ENCODE results near the gene TOR3A.
"Not testable (repeated sequence)": the region's sequence is repeated elsewhere in the genome, so short reads cannot be mapped to it uniquely, and the experiment has no call there.

Gene TOR3A

DNA sequence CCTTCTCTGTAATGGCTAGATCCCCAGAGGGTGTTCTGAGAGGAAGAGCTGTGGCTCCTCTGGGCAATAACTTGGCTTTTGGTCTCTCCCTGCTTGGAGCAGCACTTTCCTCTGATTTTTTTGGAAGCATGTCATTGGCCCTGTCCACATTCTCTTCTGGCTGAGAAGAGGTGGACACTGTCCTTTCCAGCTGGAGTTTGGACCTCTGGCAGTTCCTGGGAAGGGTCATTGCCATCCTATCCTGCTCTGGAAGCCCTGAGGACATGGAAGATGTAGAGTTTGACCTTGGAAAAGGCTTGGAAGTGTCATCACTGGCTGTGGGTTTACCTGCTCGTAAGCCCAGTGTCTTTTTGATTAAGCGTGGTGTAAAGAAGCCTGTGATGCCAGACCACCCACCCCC lies 26.8 kb downstream of the TOR3A start:
- DNase-seq: no peak

DNA sequence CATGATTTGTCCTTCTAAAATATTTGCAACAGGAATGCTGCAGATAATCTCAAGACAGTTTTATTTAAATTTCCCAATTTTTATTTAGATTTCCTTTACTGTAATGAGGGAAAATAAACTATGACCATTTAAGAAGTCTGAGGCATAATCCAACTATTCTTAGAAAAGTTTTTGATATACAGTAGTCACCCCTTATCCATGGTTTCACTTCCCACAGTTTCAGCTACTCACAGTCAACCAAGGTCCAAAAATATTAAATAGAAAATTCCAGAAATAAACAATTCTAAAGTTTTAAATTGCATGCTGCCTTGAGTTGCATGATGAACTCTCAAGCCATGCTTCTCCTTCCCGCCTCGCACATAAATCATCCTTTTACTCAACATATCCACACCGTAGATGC lies 33.3 kb downstream of the TOR3A start:
- no peak for DNase-seq

DNA sequence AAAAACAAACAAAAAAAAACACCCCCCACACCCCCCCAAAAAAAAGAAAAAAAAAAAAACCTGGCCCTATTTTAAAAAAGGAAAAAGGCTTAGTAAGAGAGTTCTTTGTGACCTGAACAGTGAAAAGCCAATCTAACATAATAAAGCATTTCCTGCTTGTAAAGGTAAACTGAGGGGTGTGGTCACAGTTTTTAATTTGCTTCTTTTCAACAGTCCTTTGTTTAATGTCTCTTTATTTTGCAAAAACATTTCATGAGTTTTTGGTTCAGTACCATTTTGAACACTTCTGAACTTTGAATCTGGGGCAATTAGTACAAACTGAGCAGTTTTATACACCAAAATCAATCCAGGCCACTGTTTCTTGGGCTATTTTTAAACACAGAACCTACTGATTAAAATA lies 37.6 kb downstream of the TOR3A start:
- DNase-seq: no peak

DNA sequence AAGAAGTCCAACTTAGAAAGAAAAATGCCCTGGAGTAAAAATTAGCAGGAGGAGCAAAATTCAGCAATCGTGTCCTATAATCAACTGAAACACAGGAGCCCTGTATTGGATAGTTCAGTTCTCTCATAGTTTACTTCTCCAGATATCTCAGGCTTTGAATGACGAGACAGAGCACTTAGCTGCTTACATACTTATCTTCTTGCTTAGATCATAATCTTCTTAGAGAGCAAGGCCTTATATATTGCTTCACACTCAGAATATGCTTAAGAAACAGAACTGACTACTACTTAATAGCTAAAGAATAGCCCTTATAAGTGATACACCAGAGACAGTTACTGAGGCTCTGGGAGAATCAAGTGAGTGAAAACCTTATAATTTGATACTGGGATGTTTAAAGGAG lies 38.9 kb downstream of the TOR3A start:
- DNase-seq: no peak

DNA sequence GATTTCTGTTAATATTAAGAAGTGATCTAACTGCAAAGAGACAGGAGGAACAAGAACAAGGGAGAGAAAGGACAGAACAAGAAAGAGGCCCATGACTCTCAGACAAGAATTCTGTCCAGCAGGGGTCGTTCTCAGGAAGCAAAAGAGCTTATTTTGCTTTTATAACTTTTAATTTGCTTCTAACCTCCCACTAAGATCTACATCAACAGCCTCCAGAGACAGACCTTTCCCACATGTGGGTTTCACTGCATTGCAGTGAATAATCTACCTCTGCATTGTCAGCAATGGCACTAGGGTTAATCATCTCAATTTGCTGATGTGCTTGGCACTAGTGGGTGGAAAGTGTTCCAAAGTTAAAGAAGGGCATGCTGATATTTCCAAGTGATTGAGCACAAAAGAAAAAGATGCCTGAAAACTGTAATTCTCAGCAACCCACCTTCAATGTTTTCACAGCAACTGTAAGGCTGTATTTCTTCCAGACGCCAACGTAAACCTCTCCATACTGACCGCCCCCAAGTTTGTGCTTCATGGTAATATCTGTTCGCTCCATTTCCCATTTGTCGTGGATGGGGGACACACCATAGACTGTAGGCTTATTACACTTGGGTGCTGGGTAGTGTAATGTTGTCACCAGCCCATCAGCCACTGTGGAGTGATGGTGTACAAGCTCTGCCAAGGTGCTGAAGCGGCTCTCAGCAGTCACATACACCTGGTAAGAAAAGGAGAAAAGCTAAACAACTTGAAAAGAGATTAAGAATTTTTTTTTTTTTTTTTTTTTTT lies 39.5 kb downstream of the TOR3A start:
- peak; percentile 71 for DNase-seq

DNA sequence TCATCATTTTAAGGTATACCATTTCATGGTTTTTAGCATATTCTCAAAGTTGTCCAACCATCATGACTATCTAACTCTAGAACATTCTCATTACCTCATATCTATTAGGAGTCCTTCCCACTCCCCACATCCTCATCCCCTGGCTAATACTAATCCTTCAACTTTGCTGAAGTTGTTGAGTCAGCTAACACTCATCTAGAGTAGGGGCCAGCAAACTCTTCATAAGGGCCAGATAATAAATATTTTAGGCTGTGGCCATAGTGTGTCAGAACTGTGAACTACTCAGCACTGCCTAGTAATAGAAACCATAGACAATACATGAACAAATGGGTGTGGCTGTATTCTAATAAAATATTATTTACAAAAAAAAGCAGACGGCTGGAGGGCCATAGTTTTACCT lies 43.0 kb downstream of the TOR3A start:
- DNase-seq: peak; percentile 46

DNA sequence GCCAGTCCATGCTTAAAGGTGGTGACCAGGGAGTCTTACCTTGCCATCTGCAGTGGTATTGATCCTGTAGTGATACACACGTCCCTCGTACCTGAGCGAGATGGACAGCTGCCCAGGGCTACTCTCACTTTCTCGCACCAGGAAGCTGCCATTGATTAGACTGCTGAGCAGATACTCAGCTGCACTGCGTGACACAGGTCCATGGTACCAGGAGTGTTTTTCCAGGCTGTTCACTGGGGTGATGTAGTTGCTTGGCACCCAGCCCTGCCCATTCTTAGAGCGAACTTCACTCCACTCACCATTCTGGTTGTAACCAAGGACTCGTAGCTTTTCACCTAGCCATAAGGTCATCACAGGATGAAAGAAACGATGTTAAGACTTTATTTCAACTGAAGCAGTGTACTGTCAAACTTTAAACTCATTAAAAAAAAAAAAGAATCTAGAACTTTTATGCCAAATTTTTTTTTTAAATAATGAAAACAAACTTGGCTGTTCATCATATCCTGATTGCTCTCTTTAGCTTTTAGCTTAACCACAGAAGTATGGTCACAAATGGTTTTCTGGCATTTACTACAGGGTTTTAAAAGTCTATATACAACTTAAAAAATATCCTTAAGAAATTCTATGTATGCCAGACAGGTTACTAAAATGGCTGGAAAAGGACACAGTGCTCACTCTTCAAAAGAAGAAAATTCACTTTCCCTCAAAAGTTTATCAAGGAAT lies 44.6 kb downstream of the TOR3A start:
- no peak for DNase-seq

DNA sequence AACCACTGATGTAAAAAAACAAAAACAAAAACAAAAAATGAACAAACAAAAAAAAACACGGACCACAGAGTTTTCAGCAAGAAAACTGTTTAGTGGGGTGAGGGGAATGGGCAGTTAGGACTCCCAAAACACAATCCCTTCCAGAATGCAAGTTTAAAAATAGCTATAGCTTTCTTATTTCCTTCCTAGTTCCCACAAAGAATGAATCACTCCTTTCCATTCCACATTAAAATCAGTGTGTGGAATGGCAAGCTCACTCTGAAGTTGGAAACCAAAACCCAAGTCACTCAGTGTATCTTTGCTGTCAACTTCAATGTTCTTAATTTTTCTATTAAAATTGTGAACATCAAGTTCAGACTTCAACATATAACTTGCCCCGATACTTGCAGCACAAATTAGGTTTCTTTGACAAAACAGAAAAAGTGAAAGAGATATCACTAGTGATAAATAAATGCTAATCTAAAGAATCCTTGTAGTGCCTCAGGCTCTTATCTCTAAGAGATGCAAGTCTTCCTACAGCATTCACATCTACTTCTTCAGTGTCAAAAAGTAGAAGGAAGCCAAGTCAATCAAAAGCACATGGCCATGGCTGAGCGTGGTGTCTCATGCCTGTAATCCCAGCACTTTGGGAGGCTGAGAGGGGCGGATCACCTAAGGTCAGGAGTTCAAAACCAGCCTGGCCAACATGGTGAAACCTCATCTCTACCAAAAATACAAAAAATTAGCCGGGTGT lies 45.5 kb downstream of the TOR3A start:
- DNase-seq: peak; percentile 66

DNA sequence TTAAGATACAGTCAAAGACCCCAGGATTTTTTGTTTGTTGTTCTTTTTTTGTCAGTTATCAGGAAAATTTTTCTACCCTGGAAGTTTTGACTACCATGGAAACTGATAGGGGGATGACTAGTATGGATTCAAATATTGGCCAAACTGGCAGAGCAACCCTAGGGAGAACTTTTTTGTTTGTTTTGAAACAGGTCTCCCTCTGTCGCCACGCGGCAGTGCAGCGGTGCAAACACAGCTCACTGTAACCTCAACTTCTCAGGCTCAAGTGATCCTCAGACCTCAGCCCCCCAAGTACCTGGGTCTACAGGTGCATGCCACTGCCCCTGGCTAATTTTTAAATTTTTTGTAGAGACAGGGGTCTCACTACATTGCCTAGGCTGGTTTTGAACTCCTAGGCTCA lies 46.6 kb downstream of the TOR3A start:
- DNase-seq: no peak

DNA sequence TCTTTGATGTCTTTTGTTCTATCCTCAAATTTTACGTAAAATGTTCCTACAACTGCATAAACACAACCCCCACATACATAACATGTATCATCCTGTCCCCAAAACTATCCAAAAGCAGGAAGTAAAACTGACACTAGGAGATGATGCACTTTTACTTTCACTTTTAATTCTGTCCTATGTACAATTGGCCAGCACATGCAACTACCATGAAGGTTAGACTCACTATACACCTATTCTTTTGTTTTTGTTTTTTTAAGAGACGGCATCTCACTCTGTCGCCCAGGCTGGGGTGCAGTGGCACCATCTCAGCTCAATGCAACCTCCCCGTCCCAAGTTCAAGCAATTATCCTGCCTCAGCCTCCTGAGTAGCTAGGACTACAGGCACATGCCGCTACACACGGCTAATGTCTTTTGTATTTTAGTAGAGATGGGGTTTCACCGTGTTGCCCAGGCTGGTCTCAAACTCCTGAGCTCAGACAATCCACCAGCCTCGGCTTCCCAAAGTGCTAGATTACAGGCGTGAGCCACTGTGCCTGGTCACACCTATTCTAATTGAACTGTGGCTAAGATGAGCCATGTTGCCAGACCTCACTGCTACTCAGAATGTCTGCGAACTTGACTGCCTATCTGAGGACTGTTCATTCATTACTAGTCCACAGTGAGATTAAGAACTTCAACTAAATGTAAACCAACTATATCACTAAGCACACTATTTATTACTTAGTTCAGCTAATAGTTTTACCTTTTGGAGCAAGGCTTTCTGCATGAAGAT lies 48.0 kb downstream of the TOR3A start:
- DNase-seq: no peak

DNA sequence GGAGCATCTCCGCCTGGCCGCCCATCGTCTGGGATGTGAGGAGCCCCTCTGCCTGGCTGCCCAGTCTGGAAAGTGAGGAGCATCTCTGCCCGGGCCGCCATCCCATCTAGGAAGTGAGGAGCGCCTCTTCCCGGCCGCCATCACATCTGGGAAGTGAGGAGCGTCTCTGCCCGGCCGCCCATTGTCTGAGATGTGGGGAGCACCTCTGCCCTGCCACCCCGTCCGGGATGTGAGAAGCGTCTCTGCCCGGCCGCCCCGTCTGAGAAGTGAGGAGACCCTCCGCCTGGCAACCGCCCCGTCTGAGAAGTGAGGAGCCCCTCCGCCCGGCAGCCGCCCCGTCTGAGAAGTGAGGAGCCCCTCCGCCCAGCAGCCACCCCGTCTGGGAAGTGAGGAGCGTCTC lies 53.3 kb downstream of the TOR3A start:
- DNase-seq: not testable (repeated sequence)

DNA sequence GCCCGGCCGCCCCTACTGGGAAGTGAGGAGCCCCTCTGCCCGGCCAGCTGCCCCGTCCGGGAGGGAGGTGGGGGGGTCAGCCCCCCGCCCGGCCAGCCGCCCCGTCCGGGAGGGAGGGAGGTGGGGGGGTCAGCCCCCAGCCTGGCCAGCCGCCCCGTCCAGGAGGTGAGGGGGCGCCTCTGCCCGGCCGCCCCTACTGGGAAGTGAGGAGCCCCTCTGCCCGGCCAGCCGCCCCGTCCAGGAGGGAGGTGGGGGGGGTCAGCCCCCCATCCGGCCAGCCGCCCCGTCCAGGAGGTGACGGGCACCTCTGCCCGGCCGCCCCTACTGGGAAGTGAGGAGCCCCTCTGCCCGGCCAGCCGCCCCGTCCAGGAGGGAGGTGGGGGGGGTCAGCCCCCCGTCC lies 53.8 kb downstream of the TOR3A start:
- not testable (repeated sequence) for DNase-seq

DNA sequence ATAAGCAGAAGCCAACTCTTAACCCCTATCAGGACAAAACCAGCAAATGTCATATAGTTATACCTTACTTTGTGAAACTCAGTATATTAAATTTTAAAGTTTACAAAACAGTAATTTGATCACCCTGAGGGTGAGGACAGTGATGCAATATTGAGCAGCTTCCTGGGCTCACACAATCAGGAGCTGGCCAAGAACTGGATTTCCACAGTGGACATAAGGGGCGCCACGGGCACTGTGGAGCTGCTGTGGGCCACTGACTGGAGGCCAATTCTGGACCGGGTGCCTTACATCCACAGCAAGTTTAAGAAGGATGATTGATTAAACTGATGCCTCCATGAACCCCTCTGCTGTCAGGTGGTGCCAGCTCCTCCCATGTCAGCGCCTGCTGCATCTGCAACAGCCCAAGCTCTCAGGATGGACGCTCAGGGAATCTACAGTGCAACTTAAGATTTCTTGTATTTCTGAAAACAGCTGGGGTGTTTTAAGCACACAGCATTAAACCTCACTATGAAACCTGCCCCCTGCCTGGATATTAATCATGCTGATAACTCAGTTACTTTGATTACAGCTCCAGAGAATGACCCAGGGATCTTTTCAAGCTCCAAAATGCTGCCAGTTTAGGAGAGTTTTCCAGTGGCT lies 55.9 kb downstream of the TOR3A start:
- DNase-seq: no peak

DNA sequence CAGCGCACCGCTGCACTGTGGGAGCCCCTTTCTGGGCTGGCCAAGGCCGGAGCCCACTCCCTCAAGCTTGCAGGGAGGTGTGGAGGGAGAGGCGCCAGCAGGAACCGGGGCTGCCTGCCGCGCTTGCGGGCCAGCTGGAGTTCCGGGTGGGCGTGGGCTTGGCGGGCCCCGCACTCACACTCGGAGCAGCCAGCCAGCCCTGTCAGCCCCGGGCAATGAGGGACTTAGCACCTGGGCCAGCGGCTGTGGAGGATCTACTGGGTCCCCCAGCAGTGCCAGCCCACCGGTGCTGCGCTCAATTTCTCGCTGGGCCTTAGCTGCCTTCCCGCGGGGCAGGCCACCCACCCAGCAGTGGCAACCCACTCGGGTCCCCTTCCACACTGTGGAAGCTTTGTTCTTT lies 56.9 kb downstream of the TOR3A start:
- DNase-seq: not testable (repeated sequence)

DNA sequence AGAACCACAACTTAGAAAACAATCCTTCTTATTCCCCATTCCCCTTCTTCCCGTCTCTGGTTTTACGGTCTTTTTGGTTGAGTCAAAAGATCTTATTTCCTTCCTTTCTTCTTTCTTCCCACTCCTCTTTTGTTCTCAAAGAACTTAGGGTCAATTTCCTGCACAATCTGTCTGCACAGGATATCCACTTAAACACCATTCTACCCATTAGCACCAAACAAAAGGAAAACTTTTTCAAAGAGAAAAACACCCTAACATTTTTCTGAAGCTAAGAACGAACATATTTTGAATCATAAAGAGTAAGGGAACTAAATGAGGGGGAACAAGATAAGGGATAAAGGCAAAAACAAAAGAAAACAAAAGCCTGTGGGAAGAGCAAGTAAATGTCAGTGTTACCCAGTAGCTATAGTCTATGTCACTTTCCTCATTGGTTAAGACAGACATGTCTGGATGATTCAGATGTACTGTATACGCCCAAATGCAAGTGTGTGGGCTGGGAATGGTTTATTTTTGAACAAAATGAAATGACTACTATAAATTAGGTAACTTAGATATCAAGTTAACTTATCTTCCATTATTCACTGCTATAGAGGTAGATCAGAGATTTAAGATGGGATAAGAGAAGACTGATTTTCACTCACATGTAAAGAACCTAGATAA lies 59.9 kb downstream of the TOR3A start:
- peak; percentile 73 for DNase-seq

DNA sequence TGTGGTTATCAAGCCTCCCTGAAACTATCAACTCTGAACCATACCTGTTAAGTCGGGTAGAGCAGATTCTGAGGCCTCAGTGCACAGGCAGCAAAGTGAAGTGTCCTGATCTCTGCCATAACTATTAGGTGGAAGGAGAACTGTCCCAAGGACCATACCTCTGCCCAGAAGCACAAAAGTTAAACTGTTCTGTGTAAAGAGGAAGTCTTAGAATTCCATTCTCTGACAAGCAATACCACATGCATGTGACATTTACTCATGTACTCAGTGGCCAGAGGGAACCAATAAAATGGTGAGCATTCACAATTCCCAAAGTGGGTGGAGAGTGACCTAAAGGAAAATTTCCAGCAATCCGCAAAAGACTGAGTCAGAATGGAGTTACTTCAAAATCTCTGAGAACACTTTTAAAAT lies 61.0 kb downstream of the TOR3A start:
- DNase-seq: peak; percentile 98

DNA sequence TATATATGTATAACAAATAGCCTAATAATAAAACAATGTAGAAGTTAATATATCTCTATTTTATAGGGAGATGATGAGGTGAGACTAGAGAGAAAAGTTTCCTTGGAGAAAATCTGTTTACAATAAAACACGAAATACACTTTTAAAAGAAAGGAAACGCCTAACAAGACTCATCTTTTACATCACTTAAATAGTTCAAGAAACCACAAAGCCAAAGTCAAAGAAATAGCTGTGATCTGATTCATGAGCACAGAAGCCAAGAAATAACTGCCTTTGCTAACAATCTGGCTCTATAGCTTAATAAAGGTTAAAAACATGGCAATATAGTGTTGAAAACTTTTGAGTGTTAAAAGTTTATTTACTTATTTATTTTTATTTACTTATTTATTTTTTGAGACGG lies 61.5 kb downstream of the TOR3A start:
- DNase-seq: peak; percentile 95

DNA sequence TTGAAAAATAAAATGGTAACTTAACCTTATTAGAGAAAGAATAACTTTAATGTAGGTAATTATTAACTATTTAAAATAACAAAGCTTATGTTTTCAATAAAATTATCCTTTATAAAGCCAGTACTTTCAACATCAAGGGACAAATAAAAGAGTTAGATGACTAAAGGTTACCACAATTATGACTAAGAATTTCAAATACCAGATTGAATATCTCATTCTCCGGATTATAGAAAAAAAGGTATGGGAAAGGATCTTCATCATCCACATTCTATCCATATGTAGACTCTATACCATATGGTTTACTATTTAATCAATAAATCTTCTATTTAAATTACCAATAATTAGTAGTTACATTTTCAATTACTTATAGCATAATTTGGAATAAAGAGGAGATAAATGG lies 62.8 kb downstream of the TOR3A start:
- no peak for DNase-seq

DNA sequence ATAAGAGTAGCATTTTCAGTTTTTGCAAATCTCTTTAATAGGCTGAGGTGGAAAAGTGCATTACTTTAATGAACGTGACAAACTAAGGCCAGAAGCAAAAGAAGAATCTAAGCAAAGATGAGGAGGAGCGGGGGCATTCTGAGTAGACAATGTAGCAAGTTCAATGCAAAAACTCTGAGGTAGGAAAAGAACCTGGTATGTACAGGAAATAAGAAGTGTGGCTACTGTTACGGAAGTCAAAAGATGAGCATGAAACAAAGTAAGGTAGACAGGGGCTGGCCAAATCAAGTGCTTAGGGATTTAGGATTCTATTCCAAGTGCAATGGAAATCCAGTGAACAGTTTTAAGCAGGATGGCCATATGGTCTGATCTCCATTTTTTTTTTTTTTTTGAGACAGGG lies 63.7 kb downstream of the TOR3A start:
- no peak for DNase-seq
